Activated T-cell treated with anti-CD3 and anti-CD28 coated beads for 1 hour (primary cell): ENCODE measurements around the gene MED15.
"Not testable (repeated sequence)": the region's sequence is repeated elsewhere in the genome, so short reads cannot be mapped to it uniquely, and the experiment has no call there.

ENCODE experiments used
- DNase-seq: peaks from one replicate; pipeline ENCODE4 v3.0.0-alpha.2; 2020; ENCODE audit warnings: low read depth

The MED15 gene

GRCh38 chr22:20584029-20584871 lies 76.8 kb downstream of the MED15 start:
- no peak for DNase-seq

DNA sequence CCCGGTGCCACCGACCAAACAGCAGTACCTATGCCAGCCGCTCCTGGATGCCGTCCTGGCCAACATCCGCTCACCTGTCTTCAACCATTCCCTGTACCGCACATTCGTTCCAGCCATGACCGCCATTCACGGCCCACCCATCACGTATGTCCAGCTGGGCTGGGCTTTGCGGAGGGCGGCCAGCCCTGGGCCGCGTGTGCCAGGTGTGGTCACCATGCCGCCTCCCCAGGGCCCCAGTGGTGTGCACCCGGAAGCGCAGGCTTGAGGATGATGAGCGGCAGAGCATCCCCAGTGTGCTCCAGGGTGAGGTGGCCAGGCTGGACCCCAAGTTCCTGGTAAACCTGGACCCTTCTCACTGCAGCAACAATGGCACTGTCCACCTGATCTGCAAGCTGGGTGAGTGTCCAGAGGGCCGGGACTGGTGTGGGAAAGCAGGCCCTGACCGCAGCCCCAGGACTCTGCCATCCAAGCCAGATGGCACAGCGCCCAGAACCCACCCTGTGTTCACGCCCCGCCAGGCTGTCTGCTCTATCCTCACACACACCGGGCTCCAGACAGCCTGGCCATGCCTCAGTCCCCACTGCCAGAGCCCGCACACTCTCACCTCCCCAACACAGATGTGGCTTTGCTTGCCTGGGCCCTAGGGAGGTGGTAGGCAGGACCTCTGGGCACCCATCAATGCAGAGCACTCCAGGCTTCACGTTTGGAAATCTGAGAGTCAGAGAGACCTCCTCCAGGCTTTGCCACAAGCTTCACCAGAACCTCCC lies 77.6 kb downstream of the MED15 start:
- no peak for DNase-seq

DNA sequence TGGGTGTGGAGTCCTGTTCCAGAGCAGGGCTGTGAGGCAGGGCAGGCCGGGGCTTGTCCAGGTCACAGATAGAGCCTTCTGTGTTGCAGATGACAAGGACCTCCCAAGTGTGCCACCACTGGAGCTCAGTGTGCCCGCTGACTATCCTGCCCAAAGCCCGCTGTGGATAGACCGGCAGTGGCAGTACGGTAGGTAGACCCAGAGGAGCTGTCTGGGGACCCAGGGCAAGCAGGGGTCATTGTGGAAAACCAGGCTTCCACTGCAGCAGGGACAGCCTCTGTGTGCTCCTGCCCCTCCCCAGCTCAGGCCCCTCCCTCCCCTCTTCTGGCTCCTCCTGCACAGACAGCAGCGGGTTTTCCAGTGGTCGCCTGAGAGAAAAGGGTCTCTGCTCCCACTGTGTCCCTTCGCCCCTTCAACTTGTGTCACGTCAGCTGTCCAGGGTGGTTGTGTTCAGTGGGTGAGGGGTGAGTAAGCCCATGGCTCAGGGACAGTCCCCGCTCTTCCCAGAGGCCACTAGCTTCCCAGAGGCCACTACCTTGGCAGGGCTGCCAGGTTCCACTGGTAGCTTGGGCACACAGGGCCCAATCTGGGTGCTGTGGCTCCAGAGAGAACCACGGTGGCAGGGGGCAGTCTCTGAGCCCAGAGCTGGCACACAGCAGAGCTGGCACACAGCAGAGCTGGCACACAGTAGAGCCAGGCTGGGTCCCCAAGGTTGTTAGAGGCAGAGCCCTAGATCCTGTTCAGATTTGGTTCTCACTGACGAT lies 78.4 kb downstream of the MED15 start:
- DNase-seq: no peak

DNA sequence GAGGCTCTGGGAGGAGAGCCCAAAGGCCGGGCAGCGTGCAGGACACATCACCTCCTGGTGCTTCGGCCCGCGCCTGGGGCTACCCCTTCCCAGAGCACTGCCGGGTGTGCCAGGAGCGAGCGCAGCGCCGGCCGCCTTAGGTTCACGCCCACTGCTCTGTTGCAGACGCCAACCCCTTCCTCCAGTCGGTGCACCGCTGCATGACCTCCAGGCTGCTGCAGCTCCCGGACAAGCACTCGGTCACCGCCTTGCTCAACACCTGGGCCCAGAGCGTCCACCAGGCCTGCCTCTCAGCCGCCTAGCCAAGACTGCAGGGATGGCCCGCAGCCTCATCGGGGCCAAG lies 79.0 kb downstream of the MED15 start:
- no peak for DNase-seq

DNA sequence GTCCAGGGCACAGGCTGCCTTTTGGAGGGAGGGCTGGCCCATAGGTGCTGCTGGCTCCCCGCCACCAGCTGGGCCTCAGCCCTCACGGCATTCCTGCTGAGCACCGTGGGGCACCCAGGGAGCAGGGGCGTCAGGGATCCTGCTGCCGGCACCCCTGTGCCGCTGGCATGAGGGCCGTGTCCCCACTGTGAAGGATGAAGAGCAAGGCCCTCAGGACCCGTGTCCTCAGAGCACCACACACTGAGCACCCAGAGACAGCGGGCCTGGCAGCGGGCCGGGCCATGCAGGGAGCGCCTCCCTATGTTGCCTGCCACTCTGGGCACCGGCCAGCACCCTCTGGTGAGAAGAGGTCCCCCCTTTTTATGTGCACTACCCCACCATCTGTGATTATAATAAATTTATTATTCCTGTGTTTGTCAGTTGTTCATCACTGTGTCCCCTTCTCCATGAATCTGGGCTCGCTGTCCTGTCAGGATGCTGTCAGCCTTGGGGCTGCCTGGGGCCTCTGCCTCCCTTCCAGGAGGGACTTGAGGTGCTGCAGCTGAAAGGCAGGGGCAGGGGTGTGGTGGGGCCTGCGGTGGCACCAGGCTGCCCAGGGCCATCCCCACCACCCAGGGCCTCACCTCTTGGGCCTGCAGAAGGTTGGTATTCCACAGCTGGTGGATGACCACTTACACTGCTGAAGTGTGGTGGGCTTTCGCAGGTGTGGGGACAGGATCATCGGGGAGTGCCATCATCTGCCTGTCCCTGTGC lies 80.0 kb downstream of the MED15 start:
- DNase-seq: no peak

GRCh38 chr22:20588092-20588842 lies 80.9 kb downstream of the MED15 start:
- DNase-seq: no peak

GRCh38 chr22:20588843-20589581 lies 81.6 kb downstream of the MED15 start:
- DNase-seq: no peak

GRCh38 chr22:20589614-20590476 lies 82.4 kb downstream of the MED15 start:
- DNase-seq: no peak

DNA sequence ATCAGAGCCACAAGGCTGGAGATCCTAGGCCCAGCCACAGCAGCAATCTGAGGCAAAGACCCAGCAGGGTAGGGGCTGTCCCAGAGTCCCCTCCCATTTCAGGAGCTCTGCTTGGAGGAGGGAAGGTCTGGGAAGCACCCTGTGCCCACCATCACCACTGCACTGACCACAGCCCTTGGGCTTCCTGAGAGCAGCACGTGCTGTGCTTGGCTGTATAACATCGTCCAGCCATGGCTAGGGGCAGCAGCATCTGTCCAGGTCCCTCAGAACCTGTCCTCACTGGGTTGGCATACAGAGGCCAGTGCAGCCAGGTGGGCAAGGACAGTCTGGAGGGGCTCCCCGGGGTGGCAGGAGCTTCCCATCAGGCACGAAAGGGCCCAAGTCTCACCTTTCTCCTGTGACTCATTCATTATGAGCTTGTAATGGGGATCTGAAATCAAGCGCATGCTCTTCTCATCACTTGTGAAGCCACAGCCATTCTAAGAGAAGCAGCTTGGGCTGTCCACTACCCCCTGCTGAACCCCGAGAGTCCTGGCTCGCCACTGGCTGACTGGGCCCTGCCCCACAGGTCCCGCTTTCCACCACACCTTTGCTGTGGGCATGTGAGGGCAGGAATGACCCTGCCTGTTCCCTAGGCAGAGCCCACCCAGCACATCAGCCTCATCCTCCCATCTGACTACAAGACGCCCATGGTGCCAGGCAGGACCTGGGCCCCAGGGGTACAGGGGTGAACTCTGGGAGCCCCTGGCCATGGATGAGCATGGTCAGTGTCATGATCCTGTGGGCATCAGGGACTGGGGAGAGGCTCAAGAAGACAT lies 83.3 kb downstream of the MED15 start:
- no peak for DNase-seq

DNA sequence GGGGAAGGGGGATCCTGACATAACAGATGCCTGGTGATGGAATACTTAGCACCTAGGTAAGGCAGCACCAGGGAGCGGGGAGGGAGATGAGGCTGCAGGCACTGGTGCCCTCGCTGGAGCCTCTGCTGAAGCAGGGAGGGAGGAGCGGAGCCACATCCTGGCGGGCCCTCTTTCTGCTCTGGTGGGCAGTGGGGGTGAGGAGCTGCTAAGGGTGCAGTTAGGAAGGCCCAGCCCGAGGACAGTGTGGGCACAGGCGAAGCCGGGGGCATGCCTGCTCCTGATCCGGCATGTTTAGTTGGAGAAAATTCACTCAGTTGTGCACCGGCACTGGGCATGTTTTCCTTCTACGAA lies 83.9 kb downstream of the MED15 start:
- no peak for DNase-seq

- no peak for DNase-seq
Observed at GRCh38 chr22:20591660-20592310, 84.4 kb downstream of the MED15 start.

GRCh38 chr22:20594038-20594437 lies 86.6 kb downstream of the MED15 start:
- not testable (repeated sequence) for DNase-seq

GRCh38 chr22:20594486-20594885 lies 87.1 kb downstream of the MED15 start:
- DNase-seq: not testable (repeated sequence)

- DNase-seq: no peak
Observed at GRCh38 chr22:20595461-20595860, 88.1 kb downstream of the MED15 start.

GRCh38 chr22:20599117-20599516 lies 91.7 kb downstream of the MED15 start:
- no peak for DNase-seq

DNA sequence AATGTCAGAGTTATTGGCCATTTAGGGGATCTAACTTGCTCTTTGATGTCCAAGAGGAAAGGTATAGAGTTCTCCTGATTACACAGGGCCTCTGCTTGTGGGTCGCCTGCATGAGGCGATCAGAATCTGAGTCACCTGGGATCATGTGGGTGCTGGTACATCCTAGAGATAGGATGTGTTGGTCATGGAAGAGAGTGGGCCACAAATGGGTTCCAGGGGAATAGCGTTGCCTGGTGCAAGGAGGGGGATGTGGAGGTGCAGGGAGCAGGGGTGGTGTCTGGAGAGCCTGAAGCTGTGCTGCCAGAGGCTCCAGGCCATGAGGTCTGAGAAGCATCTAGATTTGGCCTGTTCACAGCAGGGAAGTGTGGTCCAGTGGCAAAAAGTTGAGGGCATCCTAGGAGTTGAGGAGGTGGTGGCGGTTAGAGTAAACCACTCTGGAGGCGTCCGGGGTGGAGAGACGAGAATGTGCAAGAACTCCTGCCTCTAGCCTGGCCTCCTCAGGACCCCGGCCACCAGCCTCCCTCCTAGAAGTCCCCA lies 92.8 kb downstream of the MED15 start:
- no peak for DNase-seq

GRCh38 chr22:20601308-20601707 lies 93.9 kb downstream of the MED15 start:
- no peak for DNase-seq

GRCh38 chr22:20602609-20603164 lies 95.3 kb downstream of the MED15 start:
- no peak for DNase-seq
